Activated CD4-positive, alpha-beta T cell treated with anti-CD3 and anti-CD28 coated beads, Interleukin-2, amount 10 ng/mL, durations not matched to agents 7 days and 5 days (primary cell): ENCODE data around the gene HBA2. TPM values are rescaled to one million over a fixed set of nuclear protein-coding genes. Genes with fewer than 3 reads are reported as not detected.
A peak's percentile ranks its signal among the peaks of the same experiment; 100 is the strongest.
"Not testable (repeated sequence)": the region's sequence is repeated elsewhere in the genome, so short reads cannot be mapped to it uniquely, and the experiment has no call there.

ENCODE experiments used
- CTCF ChIA-PET: fragments of 350-600 bp; sonication (Branson Sonifier 250); formaldehyde crosslinking; loops from one replicate; lab custom pipeline; 2021; ENCODE audit warnings: antibody characterized with exemption; lab: Charles Lee
- POLR2A ChIA-PET: fragments of 350-600 bp; sonication (Branson Sonifier 250); formaldehyde crosslinking; loops from one replicate; lab custom pipeline; 2021; ENCODE audit warnings: antibody characterized with exemption; lab: Charles Lee
- DNase-seq: peaks from one replicate; pipeline ENCODE4 v3.0.0-alpha.2; 2020
- H3K27ac Mint-ChIP-seq: one replicate; pipeline ENCODE4 v1.8.0; 2021; ENCODE audit warnings: mild to moderate bottlenecking, moderate library complexity, mixed read lengths
- H3K27me3 Mint-ChIP-seq: one replicate; pipeline ENCODE4 v1.8.0; 2021; ENCODE audit warnings: mixed read lengths
- H3K36me3 Mint-ChIP-seq: one replicate; pipeline ENCODE4 v1.8.0; 2021; ENCODE audit warnings: low read depth, mixed read lengths
- H3K4me1 Mint-ChIP-seq: one replicate; pipeline ENCODE4 v1.8.0; 2021; ENCODE audit warnings: mixed read lengths
- H3K4me3 Mint-ChIP-seq: one replicate; pipeline ENCODE4 v1.8.0; 2021; ENCODE audit warnings: mild to moderate bottlenecking, moderate library complexity, mixed read lengths
- H3K9me3 Mint-ChIP-seq: one replicate; pipeline ENCODE4 v1.8.0; 2021; ENCODE audit warnings: mixed read lengths
- total RNA-seq, 2 experiments: library from RNA; stranded (reverse); gene quantifications; one replicate each; pipeline ENCODE4 v1.2.3, GENCODE V29; 2021

HBA2 gene
- total RNA-seq, 2 experiments from 2014 or later: 0.40 TPM; not detected in 1

- CTCF ChIA-PET: no interaction called here
- no peak for DNase-seq
- no peaks in the 10 kb centered on the region for H3K4me1 Mint-ChIP-seq
- peaks cover 23% of the 10 kb centered on the region for H3K27me3 Mint-ChIP-seq
- POLR2A ChIA-PET: no interaction called here
- no peak overlapping the region for H3K27ac Mint-ChIP-seq
- H3K4me3 Mint-ChIP-seq: no peak overlapping the region
- H3K9me3 Mint-ChIP-seq: no peaks in the 10 kb centered on the region
- H3K36me3 Mint-ChIP-seq: no peaks in the 10 kb centered on the region
These were observed 27.9 kb upstream of the HBA2 start for GRCh38 chr16:144797-145252.

GRCh38 chr16:146646-147045 lies 26.0 kb upstream of the HBA2 start:
- no peak overlapping the region for H3K4me3 Mint-ChIP-seq
- ChIA-PET POLR2A (no interaction called here), CTCF (interaction anchor here (0.6 kb wide), 1 partner anchor 195 kb away, joined by 3 read pairs; no protein-coding TSS in a partner anchor)
- H3K27me3 Mint-ChIP-seq: peaks cover 23% of the 10 kb centered on the region
- no peaks in the 10 kb centered on the region for H3K9me3 Mint-ChIP-seq
- no peaks in the 10 kb centered on the region for H3K4me1 Mint-ChIP-seq
- no peak for DNase-seq
- H3K36me3 Mint-ChIP-seq: no peaks in the 10 kb centered on the region
- H3K27ac Mint-ChIP-seq: no peak overlapping the region

DNA sequence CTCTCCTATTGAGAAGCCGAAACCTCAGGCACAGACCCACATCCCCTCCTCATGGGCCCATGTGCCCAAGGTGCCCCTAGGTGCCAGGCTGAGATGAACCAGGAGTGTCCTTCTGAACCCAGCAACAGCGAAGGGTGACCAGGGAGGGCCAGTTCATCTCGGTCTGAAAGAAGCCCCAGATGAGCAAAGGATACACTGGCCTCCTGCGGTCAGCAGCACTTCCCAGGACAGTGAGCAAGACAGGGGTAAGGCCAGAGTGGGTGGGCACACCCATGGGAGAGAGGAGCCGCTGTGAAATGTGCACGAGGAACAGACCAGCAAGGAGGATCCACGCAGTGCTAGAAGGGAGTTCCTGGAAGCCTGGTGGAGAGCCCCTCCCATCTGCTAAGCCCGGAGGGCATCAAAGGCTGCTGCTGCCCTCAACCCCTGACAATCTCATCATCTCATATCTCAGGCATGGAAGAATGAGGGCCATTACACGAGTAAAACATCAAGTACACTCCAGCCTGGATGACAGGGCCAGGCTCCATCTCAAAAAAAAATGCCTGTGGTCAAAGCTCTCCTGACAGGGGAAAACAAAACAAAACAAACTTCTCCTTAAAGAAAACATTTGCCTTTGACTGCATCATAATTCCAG lies 23.5 kb upstream of the HBA2 start:
- Mint-ChIP-seq H3K36me3 (no peaks in the 10 kb centered on the region), H3K4me1 (no peaks in the 10 kb centered on the region), H3K9me3 (no peaks in the 10 kb centered on the region), H3K27ac (no peak overlapping the region), H3K27me3 (peaks cover 25% of the 10 kb centered on the region), H3K4me3 (no peak overlapping the region)
- CTCF ChIA-PET: interaction anchor here (0.7 to 1.8 kb wide), 2 partner anchors 31 to 52 kb away, joined by 4 read pairs; no protein-coding TSS in a partner anchor
- POLR2A ChIA-PET: no interaction called here
- no peak for DNase-seq

DNA sequence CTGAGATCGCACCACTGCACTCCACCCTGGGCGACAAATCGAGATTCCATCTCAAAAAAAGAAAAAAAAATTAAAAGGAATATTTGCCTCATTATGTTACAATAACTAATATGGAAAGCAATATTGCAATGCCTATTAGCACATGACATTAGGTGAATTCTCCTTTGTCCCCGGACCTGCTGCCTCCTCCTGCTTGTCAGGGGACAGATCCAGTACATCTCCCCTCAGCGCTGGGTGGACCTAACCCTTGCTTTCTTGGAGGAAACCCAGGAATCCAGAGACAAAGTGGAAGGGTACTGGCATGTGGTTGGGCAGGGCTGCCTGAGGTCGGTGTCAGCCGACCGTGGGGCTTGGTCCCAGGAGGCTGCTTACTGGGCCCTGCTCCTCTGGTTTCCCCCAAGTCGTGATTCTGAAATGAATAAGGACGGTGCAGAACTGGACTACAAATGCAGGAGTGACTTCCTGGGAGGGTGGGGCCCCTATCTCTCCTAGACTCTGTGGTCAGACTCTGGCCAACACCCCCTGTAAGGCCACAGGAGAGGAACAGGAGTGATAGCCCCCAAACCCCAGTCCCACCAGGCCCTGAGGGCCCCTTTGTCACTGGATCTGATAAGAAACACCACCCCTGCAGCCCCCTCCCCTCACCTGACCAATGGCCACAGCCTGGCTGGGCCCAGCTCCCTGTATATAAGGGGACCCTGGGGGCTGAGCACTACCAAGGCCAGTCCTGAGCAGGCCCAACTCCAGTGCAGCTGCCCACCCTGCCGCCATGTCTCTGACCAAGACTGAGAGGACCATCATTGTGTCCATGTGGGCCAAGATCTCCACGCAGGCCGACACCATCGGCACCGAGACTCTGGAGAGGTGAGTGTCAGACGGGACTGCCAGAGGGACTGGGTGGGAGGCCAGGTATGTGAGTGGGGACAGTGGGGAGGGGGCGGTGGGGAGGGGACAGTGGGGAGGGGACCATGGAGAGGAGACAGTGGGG lies 20.2 kb upstream of the HBA2 start, which contains the start of gene HBZ:
HBZ (plus strand) TSS at position 504 of the 988 bp plus-strand sequence; CDS start at position 770, 266 bp downstream.
- CTCF ChIA-PET: no interaction called here
- POLR2A ChIA-PET: no interaction called here
- H3K4me1 Mint-ChIP-seq: peaks cover 5% of the 10 kb centered on the region
- no peak within 1 kb of the TSS for H3K27ac Mint-ChIP-seq
- no peaks in the 10 kb centered on the region for H3K36me3 Mint-ChIP-seq
- H3K27me3 Mint-ChIP-seq: peaks cover 34% of the 10 kb centered on the region
- no peak within 1 kb of the TSS for H3K4me3 Mint-ChIP-seq
- H3K9me3 Mint-ChIP-seq: no peaks in the 10 kb centered on the region
- DNase-seq: no peak

DNA sequence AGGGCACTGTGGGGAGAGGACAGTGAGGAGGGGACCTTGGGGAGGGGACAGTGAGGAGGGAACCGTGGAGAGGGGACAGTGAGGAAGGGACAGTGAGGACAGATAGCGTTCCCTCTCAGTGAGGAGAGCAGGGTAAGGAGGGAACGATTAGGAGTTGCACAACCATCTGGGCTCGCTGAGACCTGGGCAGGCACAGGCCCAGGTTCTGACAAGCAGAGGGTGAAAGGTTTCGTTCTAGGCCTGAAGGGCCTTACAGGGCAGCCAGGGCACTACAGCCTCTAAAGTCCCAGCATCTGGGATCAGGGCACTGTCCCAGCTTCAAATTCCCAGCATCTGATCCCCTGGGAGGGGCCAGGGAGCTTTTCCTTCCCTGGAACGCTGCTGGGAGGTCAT lies 19.6 kb upstream of the HBA2 start:
- H3K36me3 Mint-ChIP-seq, H3K4me1 Mint-ChIP-seq, CTCF ChIA-PET, DNase-seq, H3K27ac Mint-ChIP-seq, H3K9me3 Mint-ChIP-seq, H3K4me3 Mint-ChIP-seq, POLR2A ChIA-PET: not testable (repeated sequence)
- H3K27me3 Mint-ChIP-seq: peaks cover 37% of the 10 kb centered on the region

DNA sequence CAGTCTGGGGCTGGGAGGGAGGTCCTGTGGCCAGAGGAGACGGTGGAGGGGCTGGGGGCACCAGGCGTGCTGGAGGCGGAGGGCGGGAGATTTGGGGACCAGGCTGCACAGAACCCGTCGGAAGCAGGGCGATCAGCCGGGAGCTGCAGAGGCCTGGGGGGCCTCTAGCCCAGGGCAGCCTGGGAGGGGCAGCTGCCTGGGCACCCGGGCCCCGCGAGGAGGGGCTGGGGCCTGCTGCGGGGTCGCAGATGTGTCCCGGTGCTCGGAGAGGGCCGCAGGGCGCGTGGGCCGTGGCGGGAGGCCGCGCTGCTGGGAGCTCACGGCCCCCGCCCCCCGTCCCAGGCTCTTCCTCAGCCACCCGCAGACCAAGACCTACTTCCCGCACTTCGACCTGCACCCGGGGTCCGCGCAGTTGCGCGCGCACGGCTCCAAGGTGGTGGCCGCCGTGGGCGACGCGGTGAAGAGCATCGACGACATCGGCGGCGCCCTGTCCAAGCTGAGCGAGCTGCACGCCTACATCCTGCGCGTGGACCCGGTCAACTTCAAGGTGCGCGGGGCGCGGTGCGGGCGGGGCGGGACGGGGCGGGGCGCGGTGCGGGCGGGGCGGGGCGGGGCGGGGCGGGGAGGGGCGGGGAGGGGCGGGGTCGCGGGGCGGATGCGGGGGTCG lies 19.0 kb upstream of the HBA2 start:
- H3K36me3 Mint-ChIP-seq, DNase-seq, H3K9me3 Mint-ChIP-seq, H3K27ac Mint-ChIP-seq, H3K4me3 Mint-ChIP-seq, POLR2A ChIA-PET, H3K4me1 Mint-ChIP-seq, CTCF ChIA-PET: not testable (repeated sequence)
- peaks cover 39% of the 10 kb centered on the region for H3K27me3 Mint-ChIP-seq

DNA sequence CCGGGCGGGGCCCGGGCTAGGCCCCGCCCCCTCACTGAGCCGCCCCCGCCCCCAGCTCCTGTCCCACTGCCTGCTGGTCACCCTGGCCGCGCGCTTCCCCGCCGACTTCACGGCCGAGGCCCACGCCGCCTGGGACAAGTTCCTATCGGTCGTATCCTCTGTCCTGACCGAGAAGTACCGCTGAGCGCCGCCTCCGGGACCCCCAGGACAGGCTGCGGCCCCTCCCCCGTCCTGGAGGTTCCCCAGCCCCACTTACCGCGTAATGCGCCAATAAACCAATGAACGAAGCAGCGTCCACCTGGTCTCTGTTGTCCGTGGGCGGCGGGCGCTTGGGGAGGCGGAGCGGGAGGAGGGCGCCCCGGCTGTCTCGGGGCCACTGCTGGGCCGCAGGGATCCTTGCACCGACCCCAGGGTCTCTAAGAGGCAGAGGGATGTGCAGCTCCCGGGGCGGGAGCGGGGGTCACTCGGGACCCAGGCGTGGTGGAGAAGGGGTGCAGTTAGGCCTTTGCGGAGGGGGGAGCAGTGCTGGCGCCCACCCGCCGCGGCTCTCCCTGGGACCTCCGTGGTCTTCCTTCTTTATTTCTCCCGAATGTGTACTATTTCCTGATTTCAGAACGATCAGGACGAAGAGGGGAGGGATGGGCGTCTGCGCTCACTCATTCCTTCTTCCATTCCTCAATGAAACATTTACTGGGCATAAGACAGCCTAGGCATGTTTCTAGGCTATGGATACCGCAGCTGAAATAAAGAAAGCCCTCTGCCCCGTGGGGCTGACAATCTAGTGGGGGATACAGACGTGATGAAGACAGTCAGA lies 18.3 kb upstream of the HBA2 start:
- H3K4me1 Mint-ChIP-seq: peaks cover 5% of the 10 kb centered on the region
- no peaks in the 10 kb centered on the region for H3K36me3 Mint-ChIP-seq
- H3K4me3 Mint-ChIP-seq: peak overlapping the region; percentile 61
- no peak overlapping the region for H3K27ac Mint-ChIP-seq
- H3K9me3 Mint-ChIP-seq: no peaks in the 10 kb centered on the region
- POLR2A ChIA-PET: no interaction called here
- CTCF ChIA-PET: no interaction called here
- H3K27me3 Mint-ChIP-seq: peaks cover 40% of the 10 kb centered on the region
- DNase-seq: no peak

GRCh38 chr16:155031-155398 lies 17.7 kb upstream of the HBA2 start:
- no peaks in the 10 kb centered on the region for H3K9me3 Mint-ChIP-seq
- H3K4me1 Mint-ChIP-seq: peaks cover 5% of the 10 kb centered on the region
- CTCF ChIA-PET: no interaction called here
- DNase-seq: no peak
- no peak overlapping the region for H3K27ac Mint-ChIP-seq
- H3K27me3 Mint-ChIP-seq: peaks cover 38% of the 10 kb centered on the region
- POLR2A ChIA-PET: no interaction called here
- no peaks in the 10 kb centered on the region for H3K36me3 Mint-ChIP-seq
- H3K4me3 Mint-ChIP-seq: peak overlapping the region; percentile 61

- H3K27ac Mint-ChIP-seq: no peak overlapping the region
- ChIA-PET POLR2A (no interaction called here), CTCF (interaction anchor here (0.7 kb wide), 1 partner anchor 202 kb away, joined by 3 read pairs; no protein-coding TSS in a partner anchor)
- H3K4me1 Mint-ChIP-seq: peaks cover 5% of the 10 kb centered on the region
- no peak overlapping the region for H3K4me3 Mint-ChIP-seq
- DNase-seq: no peak
- H3K36me3 Mint-ChIP-seq: no peaks in the 10 kb centered on the region
- peaks cover 27% of the 10 kb centered on the region for H3K27me3 Mint-ChIP-seq
- no peaks in the 10 kb centered on the region for H3K9me3 Mint-ChIP-seq
These were observed 13.4 kb upstream of the HBA2 start for GRCh38 chr16:159136-159849.

DNA sequence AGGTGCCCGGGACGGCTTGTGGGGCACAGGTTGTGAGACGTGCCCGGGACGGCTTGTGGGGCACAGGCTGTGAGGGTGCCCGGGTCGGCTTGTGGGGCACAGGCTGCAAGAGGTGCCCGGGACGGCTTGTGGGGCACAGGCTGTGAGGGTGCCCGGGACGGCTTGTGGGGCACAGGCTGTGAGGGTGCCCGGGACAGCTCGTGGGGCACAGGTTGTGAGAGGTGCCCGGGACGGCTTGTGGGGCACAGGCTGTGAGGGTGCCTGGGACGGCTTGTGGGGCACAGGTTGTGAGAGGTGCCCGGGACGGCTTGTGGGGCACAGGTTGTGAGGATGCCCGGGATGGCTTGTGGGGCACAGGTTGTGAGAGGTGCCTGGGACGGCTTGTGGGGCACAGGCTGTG lies 12.4 kb upstream of the HBA2 start:
- H3K27ac Mint-ChIP-seq, H3K4me1 Mint-ChIP-seq, CTCF ChIA-PET, POLR2A ChIA-PET, H3K9me3 Mint-ChIP-seq, H3K36me3 Mint-ChIP-seq, DNase-seq, H3K4me3 Mint-ChIP-seq: not testable (repeated sequence)
- peaks cover 20% of the 10 kb centered on the region for H3K27me3 Mint-ChIP-seq

DNA sequence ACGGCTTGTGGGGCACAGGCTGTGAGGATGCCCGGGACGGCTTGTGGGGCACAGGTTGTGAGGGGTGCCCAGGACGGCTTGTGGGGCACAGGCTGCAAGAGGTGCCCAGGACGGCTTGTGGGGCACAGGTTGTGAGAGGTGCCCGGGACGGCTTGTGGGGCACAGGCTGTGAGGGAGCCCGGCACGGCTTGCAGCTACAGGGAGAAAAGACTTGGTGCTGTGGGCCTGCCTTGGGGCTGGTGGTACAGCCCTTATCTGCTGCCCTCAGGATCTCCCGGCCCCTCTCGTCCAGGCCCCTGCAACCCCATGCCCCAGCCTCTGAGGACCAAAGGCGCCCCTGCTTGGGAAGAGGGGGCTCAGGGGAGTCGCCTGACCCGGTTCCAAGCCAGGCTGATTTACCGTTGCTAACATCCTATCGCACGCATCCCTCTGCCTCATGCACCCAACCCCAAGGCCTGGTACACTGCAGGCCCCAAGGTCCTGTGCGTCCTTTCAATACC lies 11.9 kb upstream of the HBA2 start:
- Mint-ChIP-seq H3K27ac (no peak overlapping the region), H3K9me3 (no peaks in the 10 kb centered on the region), H3K4me1 (no peaks in the 10 kb centered on the region), H3K27me3 (peaks cover 20% of the 10 kb centered on the region), H3K4me3 (no peak overlapping the region), H3K36me3 (no peaks in the 10 kb centered on the region)
- no peak for DNase-seq
- ChIA-PET CTCF (no interaction called here), POLR2A (no interaction called here)
